CD4-positive, CD25-positive, alpha-beta regulatory T cell (primary cell): Measurements from ENCODE around the gene PKD2L1. TPM values are rescaled to one million over a fixed set of nuclear protein-coding genes. Genes with fewer than 3 reads are reported as not detected.
A peak's percentile ranks its signal among the peaks of the same experiment; 100 is the strongest.

Experiments used
- ATAC-seq, 2 donors: fragments of 150-1000 bp; cut with Tn5 transposase; one replicate each; pipeline ENCODE4 v1.10.0; 2021; ENCODE audit warnings: low read depth in 2 of 2, moderate number of reproducible peaks in 2 of 2, moderate library complexity in 1 of 2
- DNase-seq, 3 donors: peaks; one replicate each; pipeline versions ENCODE4 v3.0.0 to v3.0.0-alpha.2; 2012 to 2022; ENCODE audit warnings: mixed read lengths in 1 of 3
- H3K27ac ChIP-seq: one replicate; pipeline ENCODE4 v1.7.0; 2013; ENCODE audit warnings: mild to moderate bottlenecking, low read length; ENCODE audit not compliant: insufficient read depth, poor library complexity, severe bottlenecking
- H3K27me3 ChIP-seq: one replicate; pipeline ENCODE4 v1.7.0; 2013; ENCODE audit warnings: low read length; ENCODE audit not compliant: control insufficient read depth, insufficient read depth
- H3K36me3 ChIP-seq: one replicate; pipeline ENCODE4 v1.7.0; 2013; ENCODE audit warnings: mild to moderate bottlenecking, low read length, moderate library complexity; ENCODE audit not compliant: control insufficient read depth, insufficient read depth
- H3K4me1 ChIP-seq: 2 replicates; pipeline ENCODE4 v1.7.0; 2013; ENCODE audit warnings: mild to moderate bottlenecking, low read length; ENCODE audit not compliant: insufficient read depth, control insufficient read depth, poor library complexity, severe bottlenecking
- H3K4me3 ChIP-seq: one replicate; pipeline ENCODE4 v1.7.0; 2013; ENCODE audit warnings: low read depth, mild to moderate bottlenecking, low read length, moderate library complexity
- H3K9me3 ChIP-seq, 2 experiments: 1 replicate in 1 of 2; 2 replicates in 1 of 2; pipeline ENCODE4 v1.7.0; 2013; ENCODE audit warnings: low read length in 2 of 2, mild to moderate bottlenecking in 1 of 2, moderate library complexity in 1 of 2; ENCODE audit not compliant: control insufficient read depth in 2 of 2
- H3K27ac Mint-ChIP-seq, 3 donors: one replicate each; pipeline ENCODE4 v1.8.0; 2020 to 2022; ENCODE audit warnings: mild to moderate bottlenecking in 3 of 3, mixed read lengths in 3 of 3, moderate library complexity in 2 of 3
- H3K27me3 Mint-ChIP-seq: one replicate; pipeline ENCODE4 v1.8.0; 2022; ENCODE audit warnings: mild to moderate bottlenecking, mixed read lengths
- H3K36me3 Mint-ChIP-seq: one replicate; pipeline ENCODE4 v1.8.0; 2020; ENCODE audit warnings: mixed read lengths
- H3K4me1 Mint-ChIP-seq, 4 donors: one replicate each; pipeline ENCODE4 v1.8.0; 2020 to 2022; ENCODE audit warnings: mixed read lengths in 4 of 4, mild to moderate bottlenecking in 1 of 4
- H3K4me3 Mint-ChIP-seq, 4 donors: one replicate each; pipeline ENCODE4 v1.8.0; 2020 to 2022; ENCODE audit warnings: mild to moderate bottlenecking in 4 of 4, mixed read lengths in 4 of 4, moderate library complexity in 3 of 4
- H3K9me3 Mint-ChIP-seq, 7 donors: one replicate each; pipeline ENCODE4 v1.8.0; 2020 to 2022; ENCODE audit warnings: mixed read lengths in 7 of 7, mild to moderate bottlenecking in 3 of 7, moderate library complexity in 2 of 7
- polyA plus RNA-seq, 4 donors: library from polyadenylated mRNA; unstranded; fragments of 300-500 nt; fragmentation: Illumina TruSeq; gene quantifications; one replicate each; pipeline ENCODE4 v1.2.3, GENCODE V29; 2021
- total RNA-seq: library from RNA; stranded (reverse); gene quantifications from one replicate; pipeline ENCODE4 v1.2.3, GENCODE V29; 2022

PKD2L1 gene
- total and polyA plus RNA-seq, 5 donors from 2014 or later, result not detected

- peaks cover 13% of the 10 kb centered on the region for H3K27me3 Mint-ChIP-seq
- Histone ChIP-seq H3K36me3 (no peaks in the 10 kb centered on the region), H3K4me1 (peaks cover 11% of the 10 kb centered on the region), H3K27ac (no peak overlapping the region), H3K27me3 (peaks cover 6% of the 10 kb centered on the region), H3K9me3 (no peaks in the 10 kb centered on the region), H3K4me3 (no peak overlapping the region)
- H3K27ac Mint-ChIP-seq, result no peak overlapping the region
- H3K9me3 Mint-ChIP-seq, result peaks cover 0 to 3% (median 0%) of the 10 kb centered on the region in 7 donors
- ATAC-seq (no peak), DNase-seq (no peak)
- peaks cover 0 to 15% (median 8%) of the 10 kb centered on the region in 4 donors for H3K4me1 Mint-ChIP-seq
- H3K4me3 Mint-ChIP-seq, result no peak overlapping the region
- peaks cover 4% of the 10 kb centered on the region for H3K36me3 Mint-ChIP-seq
Measured at GRCh38 chr10:100350914-100351485, 21.0 kb upstream of the PKD2L1 start.

DNA sequence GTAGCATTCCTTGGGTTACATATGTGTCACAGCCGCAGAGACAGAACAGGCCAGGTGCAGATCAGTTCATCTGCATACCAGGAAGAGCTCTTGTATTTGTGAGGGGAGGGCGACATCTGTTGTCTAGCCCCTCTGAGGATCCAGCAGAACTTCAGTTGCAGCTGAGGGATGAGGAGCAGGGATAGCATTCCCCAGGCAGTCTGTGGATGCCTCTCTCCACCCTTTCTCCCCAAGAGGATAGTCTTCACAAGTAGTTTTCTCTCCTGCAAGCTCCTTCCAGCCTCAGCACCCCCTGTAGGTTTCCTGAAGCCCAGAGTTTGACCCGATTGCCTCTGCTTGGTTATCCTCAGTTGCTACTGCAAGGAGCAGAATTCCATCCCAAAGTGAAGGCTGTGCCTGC is 19.6 kb upstream of the PKD2L1 start:
- Histone ChIP-seq H3K4me3 (no peak overlapping the region), H3K36me3 (no peaks in the 10 kb centered on the region), H3K4me1 (peaks cover 11% of the 10 kb centered on the region), H3K9me3 (no peaks in the 10 kb centered on the region), H3K27ac (no peak overlapping the region), H3K27me3 (peaks cover 6% of the 10 kb centered on the region)
- Mint-ChIP-seq H3K9me3 (peaks cover 0 to 2% (median 0%) of the 10 kb centered on the region in 7 donors), H3K27ac (no peak overlapping the region), H3K36me3 (no peaks in the 10 kb centered on the region), H3K4me1 (peaks cover 0 to 16% (median 8%) of the 10 kb centered on the region in 4 donors), H3K27me3 (peaks cover 14% of the 10 kb centered on the region), H3K4me3 (peak overlapping the region in 1 of 4 donors; percentile 25)
- ATAC-seq (no peak), DNase-seq (no peak)

DNA sequence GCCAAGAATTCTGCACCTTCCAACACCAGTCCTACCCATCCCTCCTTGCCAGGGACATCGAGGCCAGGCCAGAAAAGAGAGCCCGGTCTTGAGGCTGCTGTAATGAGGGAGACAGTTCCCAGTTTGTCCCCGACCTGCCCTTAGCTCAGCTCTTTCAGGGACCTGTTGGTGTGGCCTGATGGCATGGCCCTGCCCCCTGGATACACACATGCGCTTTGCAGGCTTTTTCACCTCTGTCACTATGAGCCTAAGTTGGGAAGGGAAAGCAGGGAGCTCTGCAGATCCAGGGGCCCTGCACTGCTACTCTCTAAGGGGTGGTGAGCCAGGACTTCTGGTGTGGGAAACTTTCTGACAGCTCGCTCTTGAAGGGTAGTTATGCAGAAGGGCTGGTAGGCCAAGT is 19.1 kb upstream of the PKD2L1 start:
- ATAC-seq (no peak), DNase-seq (no peak)
- Mint-ChIP-seq H3K4me3 (peak overlapping the region in 2 of 4 donors; percentile 40 to 60), H3K4me1 (peaks cover 5 to 16% (median 8%) of the 10 kb centered on the region in 4 donors), H3K36me3 (no peaks in the 10 kb centered on the region), H3K27ac (no peak overlapping the region), H3K27me3 (peaks cover 19% of the 10 kb centered on the region), H3K9me3 (peaks cover 0 to 2% (median 0%) of the 10 kb centered on the region in 7 donors)
- no peak overlapping the region for H3K27ac ChIP-seq
- no peaks in the 10 kb centered on the region for H3K36me3 ChIP-seq
- H3K27me3 ChIP-seq, result peaks cover 6% of the 10 kb centered on the region
- H3K4me3 ChIP-seq, result no peak overlapping the region
- no peaks in the 10 kb centered on the region for H3K9me3 ChIP-seq
- H3K4me1 ChIP-seq, result peaks cover 11% of the 10 kb centered on the region

GRCh38 chr10:100348389-100348927 is 18.4 kb upstream of the PKD2L1 start:
- no peaks in the 10 kb centered on the region for H3K36me3 ChIP-seq
- H3K4me1 ChIP-seq, result peaks cover 11% of the 10 kb centered on the region
- no peaks in the 10 kb centered on the region for H3K9me3 ChIP-seq
- Mint-ChIP-seq H3K4me3 (peak overlapping the region; percentile 40 to 92 (median 82)), H3K36me3 (no peaks in the 10 kb centered on the region), H3K27me3 (peaks cover 23% of the 10 kb centered on the region), H3K4me1 (peaks cover 5 to 16% (median 8%) of the 10 kb centered on the region in 4 donors), H3K9me3 (peaks cover 0 to 2% (median 0%) of the 10 kb centered on the region in 7 donors), H3K27ac (no peak overlapping the region)
- H3K27ac ChIP-seq, result no peak overlapping the region
- H3K27me3 ChIP-seq, result peaks cover 6% of the 10 kb centered on the region
- ATAC-seq, result no peak
- no peak overlapping the region for H3K4me3 ChIP-seq
- DNase-seq, result no peak

DNA sequence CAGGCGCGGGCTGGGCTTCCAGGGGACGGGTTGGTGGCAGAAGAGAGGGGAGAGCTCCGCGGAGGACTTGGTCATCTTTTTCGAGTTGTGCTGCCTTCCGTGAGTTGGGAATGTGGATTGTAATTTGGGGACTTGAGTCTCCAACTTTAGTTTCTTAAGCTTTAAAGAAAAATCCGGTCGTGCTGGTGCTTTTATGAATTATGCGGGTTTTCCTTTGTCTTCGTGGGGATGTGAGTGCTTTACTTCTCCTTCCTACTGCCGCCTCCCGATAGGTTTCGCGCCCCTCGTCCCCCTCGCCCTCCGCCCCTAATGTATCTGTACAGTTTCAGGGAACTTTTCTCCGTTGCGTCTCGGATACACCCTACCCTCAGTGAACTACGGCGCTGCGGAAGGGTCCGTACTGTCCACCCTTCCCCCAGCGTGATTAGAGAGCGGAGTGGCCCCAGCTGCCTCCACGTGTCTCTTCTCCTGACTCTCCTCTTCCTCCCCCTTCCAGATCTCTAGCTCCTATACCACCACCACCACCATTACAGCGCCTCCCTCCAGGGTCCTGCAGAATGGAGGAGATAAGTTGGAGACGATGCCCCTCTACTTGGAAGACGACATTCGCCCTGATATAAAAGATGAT is 17.7 kb upstream of the PKD2L1 start:
- Mint-ChIP-seq H3K4me1 (peaks cover 5 to 16% (median 8%) of the 10 kb centered on the region in 4 donors), H3K27ac (peak overlapping the region; percentile 38 to 85 (median 70)), H3K27me3 (peaks cover 25% of the 10 kb centered on the region), H3K9me3 (peaks cover 0 to 2% (median 0%) of the 10 kb centered on the region in 7 donors), H3K4me3 (peak overlapping the region; percentile 40 to 92 (median 82)), H3K36me3 (no peaks in the 10 kb centered on the region)
- Histone ChIP-seq H3K4me3 (peak overlapping the region; percentile 53), H3K27me3 (peaks cover 6% of the 10 kb centered on the region), H3K4me1 (peaks cover 11% of the 10 kb centered on the region), H3K9me3 (no peaks in the 10 kb centered on the region), H3K27ac (no peak overlapping the region), H3K36me3 (no peaks in the 10 kb centered on the region)
- peak; percentile 3 to 5 for ATAC-seq
- DNase-seq, result no peak

DNA sequence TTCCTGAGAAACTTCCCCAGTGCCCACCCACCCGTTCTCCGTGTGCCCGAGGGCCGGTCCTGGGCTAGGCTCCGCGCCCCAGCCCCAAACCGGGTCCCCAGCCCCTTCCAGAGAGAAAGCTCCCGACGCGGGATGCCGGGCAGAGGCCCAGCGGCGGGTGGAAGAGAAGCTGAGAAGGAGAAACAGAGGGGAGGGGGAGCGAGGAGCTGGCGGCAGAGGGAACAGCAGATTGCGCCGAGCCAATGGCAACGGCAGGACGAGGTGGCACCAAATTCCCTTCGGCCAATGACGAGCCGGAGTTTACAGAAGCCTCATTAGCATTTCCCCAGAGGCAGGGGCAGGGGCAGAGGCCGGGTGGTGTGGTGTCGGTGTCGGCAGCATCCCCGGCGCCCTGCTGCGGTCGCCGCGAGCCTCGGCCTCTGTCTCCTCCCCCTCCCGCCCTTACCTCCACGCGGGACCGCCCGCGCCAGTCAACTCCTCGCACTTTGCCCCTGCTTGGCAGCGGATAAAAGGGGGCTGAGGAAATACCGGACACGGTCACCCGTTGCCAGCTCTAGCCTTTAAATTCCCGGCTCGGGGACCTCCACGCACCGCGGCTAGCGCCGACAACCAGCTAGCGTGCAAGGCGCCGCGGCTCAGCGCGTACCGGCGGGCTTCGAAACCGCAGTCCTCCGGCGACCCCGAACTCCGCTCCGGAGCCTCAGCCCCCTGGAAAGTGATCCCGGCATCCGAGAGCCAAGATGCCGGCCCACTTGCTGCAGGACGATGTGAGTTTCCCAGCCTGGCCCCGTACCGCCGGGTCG is 16.9 kb upstream of the PKD2L1 start, which contains the start of gene SCD:
TSS of gene SCD (plus strand) at position 469 of the 803 bp plus-strand sequence. CDS start at position 741, 272 bp downstream.
- H3K36me3 Mint-ChIP-seq, result no peaks in the 10 kb centered on the region
- H3K27ac ChIP-seq, result no peak within 1 kb of the TSS
- H3K4me1 Mint-ChIP-seq, result peaks cover 5 to 16% (median 8%) of the 10 kb centered on the region in 4 donors

GRCh38 chr10:100346351-100346764 is 16.3 kb upstream of the PKD2L1 start:
- Mint-ChIP-seq H3K36me3 (no peaks in the 10 kb centered on the region), H3K27ac (peak overlapping the region in 2 of 3 donors; percentile 32 to 62), H3K4me3 (peak overlapping the region; percentile 71 to 85 (median 78)), H3K27me3 (peaks cover 25% of the 10 kb centered on the region), H3K4me1 (peaks cover 5 to 16% (median 8%) of the 10 kb centered on the region in 4 donors), H3K9me3 (peaks cover 0 to 2% (median 0%) of the 10 kb centered on the region in 7 donors)
- Histone ChIP-seq H3K9me3 (no peaks in the 10 kb centered on the region), H3K27me3 (peaks cover 6% of the 10 kb centered on the region), H3K36me3 (no peaks in the 10 kb centered on the region), H3K27ac (no peak overlapping the region), H3K4me3 (peak overlapping the region; percentile 37), H3K4me1 (peaks cover 11% of the 10 kb centered on the region)
- peak; percentile 2 to 74 (median 36) for DNase-seq
- peak; percentile 35 to 54 for ATAC-seq

More for the DNA sequence above, 16.9 kb upstream of the PKD2L1 start, which contains the start of gene SCD:
- Mint-ChIP-seq H3K27me3 (peaks cover 25% of the 10 kb centered on the region), H3K27ac (peak within 1 kb of the TSS; percentile 38 to 85 (median 70)), H3K4me3 (peak within 1 kb of the TSS; percentile 71 to 92 (median 88)), H3K9me3 (peaks cover 0 to 2% (median 0%) of the 10 kb centered on the region in 7 donors)
- Histone ChIP-seq H3K27me3 (peaks cover 6% of the 10 kb centered on the region), H3K4me1 (peaks cover 11% of the 10 kb centered on the region), H3K9me3 (no peaks in the 10 kb centered on the region), H3K36me3 (no peaks in the 10 kb centered on the region), H3K4me3 (peak within 1 kb of the TSS; percentile 53)
- peak; percentile 59 to 94 (median 62) for DNase-seq
- peak; percentile 77 to 84 for ATAC-seq
